Femur (tissue), 1 donor: ENCODE results near the gene TMPRSS9.
"Not testable (repeated sequence)": the region's sequence is repeated elsewhere in the genome, so short reads cannot be mapped to it uniquely, and the experiment has no call there.

Experiments
- DNase-seq: peaks from one replicate; pipeline ENCODE4 v3.0.0-alpha.2; 2017

TMPRSS9 gene

DNA sequence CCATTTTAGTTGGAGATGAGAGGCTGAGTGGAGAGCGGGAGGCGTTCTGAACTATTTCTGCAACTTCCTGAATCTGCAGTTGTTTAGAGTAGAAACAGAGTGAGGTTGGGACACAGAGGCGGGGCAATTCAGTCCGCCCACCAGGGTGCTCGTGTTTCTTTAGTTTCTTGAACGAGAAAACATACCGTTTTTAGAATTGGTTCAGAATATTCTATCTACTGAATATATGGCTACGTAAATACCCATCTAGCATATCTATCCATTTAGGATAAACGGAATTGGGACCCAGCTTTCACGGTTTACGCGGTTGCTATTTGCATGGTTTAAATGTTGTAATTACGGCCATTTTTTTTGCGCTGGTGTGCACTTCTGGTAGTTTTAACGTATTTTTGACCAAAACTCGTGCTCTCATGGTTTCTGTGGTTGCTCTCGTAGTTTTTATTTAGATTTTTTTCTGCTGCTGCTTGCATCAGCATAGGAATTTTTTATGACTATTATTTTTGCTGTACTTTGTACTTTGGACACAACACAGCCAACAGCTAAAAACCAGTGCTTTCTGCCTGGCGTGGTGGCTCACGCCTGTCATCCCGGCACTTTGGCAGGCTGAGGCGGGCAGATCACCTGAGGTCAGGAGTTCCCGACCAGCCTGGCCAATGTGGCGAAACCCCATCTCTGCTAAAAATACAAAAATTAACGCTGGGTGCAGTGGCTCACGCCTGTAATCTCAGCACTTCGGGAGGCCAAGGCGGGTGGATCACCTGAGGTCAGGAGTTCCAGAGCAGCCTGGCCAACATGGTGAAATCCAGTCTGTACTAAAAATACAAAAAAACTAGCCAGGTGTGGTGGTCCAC lies 34.6 kb downstream of the TMPRSS9 start:
- DNase-seq: peak; percentile 51

DNA sequence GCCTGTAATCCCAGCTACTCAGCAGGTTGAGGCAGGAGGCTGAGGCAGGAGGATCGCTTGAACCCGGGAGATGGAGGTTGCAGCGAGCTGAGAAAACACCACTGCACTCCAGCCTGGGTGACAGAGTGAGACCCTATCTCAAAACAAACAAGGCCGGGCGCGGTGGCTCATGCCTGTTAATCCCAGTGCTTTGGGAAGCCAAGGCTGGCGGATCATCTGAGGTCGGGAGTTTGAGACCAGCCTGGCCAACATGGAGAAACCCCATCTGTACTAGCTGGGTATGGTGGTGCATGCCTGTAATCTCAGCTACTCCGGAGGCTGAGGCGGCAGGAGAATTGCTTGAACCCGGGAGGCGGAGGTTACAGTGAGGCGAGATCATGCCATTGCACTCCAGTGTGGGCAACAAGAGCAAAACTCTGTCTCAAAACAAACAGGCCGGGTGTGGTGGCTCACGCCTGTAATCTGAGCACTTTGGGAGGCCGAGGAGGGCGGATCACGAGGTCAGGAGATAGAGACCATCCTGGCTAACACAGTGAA lies 35.3 kb downstream of the TMPRSS9 start:
- DNase-seq: not testable (repeated sequence)

DNA sequence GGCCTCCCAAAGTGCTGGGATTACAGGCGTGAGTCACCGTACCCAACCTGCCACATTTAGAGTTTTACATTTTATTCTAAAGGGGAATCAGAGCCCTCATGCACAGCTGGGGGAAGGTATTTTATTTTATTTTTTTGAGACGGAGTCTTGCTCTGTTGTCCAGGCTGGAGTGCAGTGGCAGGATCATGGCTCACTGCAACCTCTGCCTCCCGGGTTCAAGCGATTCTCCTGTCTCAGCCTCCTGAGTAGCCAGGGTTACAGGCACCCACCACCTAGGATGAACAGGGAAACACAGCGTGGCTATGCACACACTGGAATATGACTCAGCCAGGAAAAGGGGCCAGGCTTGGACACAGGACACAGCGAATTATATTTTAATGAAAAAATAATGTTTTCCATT lies 37.1 kb downstream of the TMPRSS9 start:
- not testable (repeated sequence) for DNase-seq

DNA sequence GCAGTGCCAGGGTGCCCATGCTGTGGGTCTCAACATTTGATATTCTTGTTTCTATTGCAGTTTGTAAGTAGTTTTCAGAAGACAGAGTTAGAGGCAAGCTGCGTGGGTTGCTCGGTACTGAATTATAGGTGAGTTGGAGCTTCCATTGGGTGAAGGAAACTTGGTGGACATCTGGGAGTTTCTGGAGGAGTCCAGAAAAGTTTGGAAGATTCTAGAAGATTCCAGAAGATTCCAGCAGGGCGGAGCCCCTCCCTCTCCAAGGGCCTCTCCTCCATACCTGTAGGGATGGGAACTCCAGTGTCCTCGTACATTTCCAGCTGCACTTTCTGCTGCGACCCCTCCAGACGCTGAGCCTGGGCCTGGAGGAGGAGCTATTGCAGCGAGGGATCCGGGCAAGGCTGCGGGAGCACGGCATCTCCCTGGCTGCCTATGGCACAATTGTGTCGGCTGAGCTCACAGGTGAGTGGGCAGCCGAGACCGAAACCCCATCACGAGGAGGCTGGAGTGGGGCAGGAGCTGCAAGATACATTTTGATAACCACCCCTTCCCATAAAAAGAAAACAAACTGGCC lies 38.8 kb downstream of the TMPRSS9 start:
- DNase-seq: no peak

DNA sequence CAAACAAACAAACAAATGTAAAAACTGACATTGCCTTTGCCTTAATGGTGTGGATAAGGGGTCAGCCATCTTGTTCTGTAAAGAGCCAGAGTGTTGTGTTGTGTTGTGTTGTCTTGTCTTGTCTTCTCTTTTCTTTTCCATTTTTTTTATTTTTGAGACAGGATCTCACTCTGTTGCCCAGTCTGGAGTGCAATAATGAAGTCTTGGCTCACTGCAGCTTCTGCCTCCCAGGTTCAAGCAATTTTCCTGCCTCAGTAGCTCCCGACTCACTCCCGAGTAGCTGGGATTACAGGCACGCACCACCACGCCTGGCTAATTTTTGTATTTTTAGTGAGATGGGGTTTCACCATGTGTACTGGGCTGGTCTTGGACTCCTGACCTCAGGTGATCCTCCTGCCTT lies 39.5 kb downstream of the TMPRSS9 start:
- no peak for DNase-seq

DNA sequence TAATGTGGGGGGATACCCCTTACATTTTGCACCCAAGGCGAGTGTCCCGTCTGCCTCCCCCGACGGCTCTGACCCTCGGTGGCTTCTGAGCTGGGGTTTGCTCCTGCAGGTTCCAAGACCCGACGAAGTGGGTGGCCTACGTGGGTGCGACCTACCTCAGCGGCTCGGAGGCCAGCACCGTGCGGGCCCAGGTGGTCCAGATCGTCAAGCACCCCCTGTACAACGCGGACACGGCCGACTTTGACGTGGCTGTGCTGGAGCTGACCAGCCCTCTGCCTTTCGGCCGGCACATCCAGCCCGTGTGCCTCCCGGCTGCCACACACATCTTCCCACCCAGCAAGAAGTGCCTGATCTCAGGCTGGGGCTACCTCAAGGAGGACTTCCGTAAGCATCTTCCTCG lies 48.2 kb downstream of the TMPRSS9 start:
- DNase-seq: no peak

DNA sequence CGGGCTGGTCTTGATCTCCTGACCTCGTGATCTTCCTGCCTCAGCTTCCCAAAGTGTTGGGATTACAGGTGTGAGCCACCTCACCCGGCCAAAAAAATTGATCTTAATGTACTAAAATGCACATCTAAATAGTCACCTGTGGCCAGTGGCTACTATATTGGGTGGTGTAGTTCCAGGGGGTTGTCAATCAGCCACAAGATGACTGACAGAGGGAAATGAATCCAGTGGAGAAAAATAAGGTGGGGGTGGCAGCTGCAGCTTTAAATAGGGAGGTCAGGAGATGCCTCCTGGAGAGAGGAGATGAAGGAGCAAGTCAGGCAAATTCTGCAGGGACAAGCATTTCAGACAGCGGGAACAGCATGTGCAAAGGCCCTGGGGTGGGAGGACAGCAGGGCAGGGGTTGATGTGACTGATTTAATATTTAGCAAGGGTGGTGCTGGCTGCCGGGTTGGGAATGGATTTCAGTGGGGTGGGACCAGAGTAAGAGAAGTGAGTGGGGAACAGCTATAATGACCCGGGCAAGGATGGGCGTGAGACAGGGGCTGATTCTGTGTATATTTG lies 49.4 kb downstream of the TMPRSS9 start:
- no peak for DNase-seq

DNA sequence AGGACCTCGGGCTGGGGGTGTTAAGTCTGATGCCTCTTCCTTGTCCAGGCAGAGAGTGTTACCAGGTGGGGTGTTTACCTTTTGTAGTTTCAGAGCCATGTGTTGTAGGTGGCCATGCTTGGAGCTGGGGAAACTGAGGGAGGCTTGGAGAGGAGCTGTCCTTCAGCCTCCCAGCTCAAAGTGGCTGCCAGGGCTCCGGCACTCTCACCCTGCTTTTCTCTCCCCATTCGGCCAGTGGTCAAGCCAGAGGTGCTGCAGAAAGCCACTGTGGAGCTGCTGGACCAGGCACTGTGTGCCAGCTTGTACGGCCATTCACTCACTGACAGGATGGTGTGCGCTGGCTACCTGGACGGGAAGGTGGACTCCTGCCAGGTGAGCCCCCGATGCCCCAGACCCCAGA lies 50.0 kb downstream of the TMPRSS9 start:
- DNase-seq: no peak

DNA sequence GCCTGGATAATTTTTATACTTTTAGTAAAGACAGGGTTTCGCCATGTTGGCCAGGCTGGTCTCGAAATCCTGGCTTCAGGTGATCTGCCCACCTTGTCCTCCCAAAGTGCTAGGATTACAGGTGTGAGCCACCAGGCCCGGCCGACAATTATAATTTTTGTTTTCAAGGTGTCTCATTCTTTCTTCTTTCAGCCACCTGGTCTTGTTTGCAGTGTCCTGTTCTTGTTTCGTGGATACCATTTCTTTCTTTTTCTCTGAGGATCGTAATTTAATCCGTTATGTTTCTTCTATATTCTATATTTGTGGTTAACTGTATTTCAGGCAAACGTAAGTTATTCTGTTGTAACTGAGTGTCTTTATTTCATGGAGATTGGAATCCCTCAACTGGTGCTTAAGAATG lies 51.6 kb downstream of the TMPRSS9 start:
- no peak for DNase-seq

DNA sequence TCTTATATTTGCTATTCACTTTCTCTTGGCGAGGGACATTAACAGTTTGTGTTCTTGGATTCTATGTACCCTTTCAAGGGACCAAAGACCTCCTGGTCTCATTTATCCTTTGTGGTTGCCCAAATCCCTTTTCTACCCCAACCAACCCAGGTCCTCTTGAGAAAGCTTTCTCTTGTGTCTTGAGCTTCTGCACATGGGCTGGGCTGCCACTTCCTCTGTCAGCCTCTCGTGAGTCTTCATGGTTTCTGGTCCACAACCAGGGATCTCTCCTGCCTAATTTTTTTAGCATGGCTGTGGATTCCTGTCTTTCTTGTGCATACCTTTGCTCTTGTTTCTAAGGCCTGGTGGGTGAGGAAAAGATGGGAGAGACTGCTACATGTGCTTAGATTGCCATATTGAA lies 52.4 kb downstream of the TMPRSS9 start:
- DNase-seq: no peak

DNA sequence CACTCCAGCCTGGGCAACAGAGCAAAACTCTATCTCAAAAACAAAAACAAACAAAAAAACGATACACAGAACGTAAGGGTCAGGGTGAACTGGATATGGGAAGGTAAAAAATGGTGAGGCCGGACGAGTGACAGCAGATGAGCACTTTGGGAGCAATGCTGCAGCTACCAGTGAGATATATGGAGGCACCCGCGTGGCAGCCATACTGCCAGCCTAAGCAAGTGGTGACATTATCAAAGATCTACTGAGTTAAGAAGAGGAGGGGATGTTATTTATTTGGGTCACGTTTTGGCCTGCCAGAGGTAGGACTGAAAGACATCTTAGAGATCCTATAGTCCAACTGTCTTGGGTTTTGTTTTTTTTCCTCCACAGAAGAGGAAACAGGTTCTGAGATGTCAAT lies 53.1 kb downstream of the TMPRSS9 start:
- DNase-seq: no peak

DNA sequence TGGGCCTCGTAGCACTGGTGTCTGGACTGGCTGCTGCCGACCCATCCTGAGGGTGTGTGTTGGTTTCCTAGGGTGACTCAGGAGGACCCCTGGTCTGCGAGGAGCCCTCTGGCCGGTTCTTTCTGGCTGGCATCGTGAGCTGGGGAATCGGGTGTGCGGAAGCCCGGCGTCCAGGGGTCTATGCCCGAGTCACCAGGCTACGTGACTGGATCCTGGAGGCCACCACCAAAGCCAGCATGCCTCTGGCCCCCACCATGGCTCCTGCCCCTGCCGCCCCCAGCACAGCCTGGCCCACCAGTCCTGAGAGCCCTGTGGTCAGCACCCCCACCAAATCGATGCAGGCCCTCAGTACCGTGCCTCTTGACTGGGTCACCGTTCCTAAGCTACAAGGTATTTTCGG lies 53.6 kb downstream of the TMPRSS9 start:
- no peak for DNase-seq

DNA sequence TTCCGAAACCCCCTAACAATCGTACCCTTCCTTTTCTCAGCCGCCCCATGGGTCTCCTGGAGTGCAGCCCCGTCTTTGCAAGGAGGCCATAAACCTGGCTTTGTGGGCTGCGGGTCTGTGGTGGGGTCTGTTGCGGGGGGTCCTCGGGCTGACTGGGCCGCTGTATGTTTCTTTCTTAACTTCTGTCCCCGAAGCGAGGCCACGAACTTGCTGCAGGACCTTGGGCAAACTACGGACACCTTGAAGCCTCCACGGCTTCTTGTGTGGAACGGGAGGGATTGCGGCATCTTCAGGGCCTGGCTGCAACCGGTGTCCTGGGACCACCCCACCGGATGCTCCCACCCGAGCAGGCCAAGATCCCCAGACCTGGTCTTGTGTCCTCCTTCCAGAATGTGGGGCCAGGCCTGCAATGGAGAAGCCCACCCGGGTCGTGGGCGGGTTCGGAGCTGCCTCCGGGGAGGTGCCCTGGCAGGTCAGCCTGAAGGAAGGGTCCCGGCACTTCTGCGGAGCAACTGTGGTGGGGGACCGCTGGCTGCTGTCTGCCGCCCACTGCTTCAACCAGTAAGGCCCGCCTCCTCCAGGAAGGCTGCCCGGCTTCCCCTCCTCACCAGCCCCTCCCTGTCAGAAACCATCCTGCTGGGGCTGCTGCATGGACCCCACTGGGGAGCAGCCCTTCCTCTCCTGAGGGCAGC lies 55.4 kb downstream of the TMPRSS9 start:
- no peak for DNase-seq

DNA sequence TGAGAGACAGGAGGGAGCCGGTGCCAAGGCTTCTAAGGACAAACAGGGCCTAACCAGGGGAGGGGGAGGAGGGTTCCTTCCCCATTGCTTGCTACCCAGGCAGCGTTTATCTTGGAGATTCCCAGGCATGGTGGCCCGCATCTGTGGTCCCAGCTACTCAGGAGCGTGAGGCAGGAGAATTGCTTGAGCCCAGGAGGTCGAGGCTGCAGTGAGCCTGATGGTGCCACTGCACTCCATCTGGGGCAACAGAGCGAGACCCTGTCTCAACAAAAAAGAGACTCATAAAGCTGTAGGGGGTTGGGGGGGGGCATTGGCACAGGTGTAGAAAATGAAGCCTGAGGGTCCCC lies 55.9 kb downstream of the TMPRSS9 start:
- DNase-seq: no peak

DNA sequence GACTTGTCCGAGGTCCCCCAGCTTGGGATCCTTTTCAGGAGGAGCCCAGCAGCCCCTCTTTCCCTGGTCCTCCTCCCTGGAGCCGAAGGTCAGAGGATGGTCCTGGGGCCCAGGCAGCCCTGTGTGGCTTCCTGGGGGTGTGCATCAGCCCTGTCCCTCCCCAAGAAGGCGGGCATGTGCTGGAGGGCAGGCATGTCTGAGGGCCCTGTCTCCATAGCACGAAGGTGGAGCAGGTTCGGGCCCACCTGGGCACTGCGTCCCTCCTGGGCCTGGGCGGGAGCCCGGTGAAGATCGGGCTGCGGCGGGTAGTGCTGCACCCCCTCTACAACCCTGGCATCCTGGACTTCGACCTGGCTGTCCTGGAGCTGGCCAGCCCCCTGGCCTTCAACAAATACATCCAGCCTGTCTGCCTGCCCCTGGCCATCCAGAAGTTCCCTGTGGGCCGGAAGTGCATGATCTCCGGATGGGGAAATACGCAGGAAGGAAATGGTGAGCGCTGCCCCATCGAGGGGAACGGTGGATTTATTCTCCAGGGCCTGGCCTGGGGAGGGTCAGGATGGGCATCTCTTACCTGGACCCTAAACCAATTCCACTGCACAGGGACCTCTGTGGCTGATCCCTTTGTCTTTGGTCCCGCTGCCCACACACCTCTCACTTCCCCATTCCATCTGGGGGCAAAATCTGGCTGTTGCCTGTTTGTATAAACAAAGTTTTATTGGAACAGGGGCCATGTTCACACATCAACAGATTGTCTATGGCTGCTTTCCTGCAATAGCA lies 56.4 kb downstream of the TMPRSS9 start:
- DNase-seq: no peak

DNA sequence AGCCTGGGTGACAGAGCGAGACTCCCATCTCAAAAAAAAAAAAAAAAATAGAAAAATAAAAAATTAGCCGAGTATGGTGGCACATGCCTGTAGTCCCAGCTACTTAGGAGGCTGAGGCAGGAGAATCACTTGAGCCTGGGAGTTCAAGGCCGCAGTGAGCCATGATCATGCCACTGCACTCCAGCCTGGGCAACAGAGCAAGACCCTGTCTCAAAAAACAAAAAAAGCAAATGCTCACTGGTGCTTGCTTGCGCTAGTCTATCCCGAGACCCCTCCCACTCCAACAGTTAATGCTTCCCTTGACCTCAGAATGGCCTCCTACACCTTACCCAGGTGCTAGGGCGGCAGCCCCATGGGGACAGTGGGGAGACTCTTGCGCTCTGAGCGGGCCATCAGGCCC lies 57.4 kb downstream of the TMPRSS9 start:
- not testable (repeated sequence) for DNase-seq

DNA sequence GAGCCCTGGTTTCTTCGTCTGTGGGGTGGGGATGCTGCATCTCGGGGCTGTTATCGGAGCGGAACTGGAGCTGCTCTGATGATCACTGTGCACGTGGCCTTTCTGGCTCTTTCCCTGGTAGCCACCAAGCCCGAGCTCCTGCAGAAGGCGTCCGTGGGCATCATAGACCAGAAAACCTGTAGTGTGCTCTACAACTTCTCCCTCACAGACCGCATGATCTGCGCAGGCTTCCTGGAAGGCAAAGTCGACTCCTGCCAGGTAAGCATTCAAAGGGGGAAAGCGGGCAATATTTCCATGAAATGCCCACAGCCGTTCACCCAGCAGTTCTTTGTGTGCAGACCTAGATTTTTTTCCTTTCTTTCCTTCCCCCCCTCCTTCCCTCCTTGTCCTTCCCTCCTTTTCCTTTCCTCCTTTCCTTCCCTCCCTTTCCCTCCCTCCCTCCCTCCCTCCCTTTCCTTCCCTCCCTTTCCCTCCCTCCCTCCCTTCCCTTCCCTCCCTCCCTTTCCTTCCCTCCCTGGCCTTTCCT lies 57.9 kb downstream of the TMPRSS9 start:
- DNase-seq: no peak

DNA sequence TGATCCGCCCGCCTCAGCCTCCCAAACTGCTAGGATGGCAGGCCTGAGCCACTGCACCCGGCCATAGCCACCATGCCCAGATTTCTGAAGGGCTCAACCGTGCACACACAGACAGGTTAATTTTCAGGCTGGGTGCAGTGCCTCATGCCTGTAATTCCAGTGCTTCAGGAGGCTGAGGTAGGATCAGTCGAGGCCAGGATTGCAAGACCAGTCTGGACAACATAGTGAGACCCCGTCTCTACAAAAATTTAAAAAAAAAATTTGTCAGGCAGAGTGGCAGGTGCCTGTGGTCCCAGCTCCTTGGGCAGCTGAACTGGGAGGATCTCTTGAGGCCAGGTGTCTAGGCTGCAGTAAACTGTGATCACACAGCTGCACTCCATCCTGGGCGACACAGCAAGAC lies 59.7 kb downstream of the TMPRSS9 start:
- no peak for DNase-seq

DNA sequence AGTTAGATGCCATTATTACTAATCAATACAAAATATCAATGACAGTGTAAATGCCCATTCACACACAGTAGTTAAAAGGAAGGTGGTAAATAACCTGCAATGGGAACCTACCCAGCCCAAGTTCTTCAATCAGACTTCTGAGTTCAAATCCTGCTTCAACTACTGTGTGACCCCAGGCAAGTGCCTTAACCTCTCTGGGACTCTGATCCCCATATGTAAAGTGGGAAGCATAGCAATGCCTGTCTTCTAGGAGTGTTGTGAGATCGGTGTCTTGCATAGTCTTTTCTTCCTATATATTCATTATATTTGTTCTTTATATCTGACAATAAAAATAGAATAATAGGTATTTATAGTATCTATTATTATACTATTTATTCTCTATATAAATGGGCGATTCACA lies 60.4 kb downstream of the TMPRSS9 start:
- DNase-seq: no peak

DNA sequence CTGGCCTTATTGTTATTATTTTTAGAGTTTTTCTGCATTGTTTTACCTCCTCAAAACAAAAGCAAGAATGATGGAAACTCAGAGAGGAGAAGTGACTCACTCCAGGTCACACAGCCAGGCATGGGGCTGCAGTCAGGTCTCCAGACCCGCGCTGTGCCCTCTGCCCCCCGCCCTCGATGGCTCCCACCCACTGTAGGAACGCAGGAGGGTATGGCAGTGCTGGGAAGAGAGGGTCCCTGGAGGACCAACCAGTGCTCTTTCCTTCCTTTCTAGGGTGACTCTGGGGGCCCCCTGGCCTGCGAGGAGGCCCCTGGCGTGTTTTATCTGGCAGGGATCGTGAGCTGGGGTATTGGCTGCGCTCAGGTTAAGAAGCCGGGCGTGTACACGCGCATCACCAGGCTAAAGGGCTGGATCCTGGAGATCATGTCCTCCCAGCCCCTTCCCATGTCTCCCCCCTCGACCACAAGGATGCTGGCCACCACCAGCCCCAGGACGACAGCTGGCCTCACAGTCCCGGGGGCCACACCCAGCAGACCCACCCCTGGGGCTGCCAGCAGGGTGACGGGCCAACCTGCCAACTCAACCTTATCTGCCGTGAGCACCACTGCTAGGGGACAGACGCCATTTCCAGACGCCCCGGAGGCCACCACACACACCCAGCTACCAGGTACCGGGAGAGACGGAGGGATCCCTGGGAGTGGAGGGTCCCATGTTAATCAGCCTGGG lies 61.7 kb downstream of the TMPRSS9 start:
- no peak for DNase-seq

DNA sequence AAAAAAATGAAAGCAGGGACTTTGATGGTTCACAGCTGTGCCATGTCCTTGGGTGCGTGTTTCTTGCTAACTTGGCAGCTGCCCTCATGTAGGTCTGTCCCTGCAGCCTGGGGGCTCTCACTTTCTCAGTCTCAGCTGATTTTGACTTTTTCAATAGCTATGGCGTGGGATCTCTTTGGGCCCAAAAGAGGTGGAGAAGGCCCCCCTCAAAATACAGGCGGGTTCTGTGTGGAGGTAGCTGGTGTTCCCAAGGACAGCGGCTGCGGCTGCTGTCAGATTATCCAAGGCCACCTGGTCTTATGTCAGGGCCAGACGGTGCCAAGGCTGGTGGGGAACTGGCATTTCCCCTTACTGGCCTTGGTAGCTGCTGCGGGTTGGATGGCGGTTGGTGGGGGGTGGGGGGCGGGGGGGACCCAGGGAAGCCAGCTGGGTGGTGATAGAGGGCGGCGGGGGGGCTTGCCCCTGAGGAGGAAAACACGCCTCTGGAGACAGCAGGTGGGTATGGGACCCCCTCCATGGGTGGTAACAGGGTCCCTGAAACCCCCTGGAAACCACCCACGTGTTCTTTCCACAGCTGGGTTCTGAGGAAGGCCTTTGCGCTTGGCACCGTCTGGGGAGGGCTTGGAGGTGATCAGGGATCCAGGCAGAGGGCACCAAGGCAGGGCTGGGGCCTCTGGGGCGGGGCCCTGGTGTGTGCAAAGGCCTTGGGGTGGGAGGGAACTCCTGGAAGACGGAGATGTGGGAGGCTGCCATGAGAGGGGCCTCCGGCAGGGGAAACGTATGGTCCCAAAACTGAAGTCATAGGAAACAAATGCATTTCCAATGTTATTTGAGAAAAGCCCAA lies 63.2 kb downstream of the TMPRSS9 start:
- DNase-seq: no peak
